ENCODE results near the gene PIN1. TPM values are rescaled to one million over a fixed set of nuclear protein-coding genes. Genes with fewer than 3 reads are reported as not detected.
A peak's percentile ranks its signal among the peaks of the same experiment; 100 is the strongest.
"Not testable (repeated sequence)": the region's sequence is repeated elsewhere in the genome, so short reads cannot be mapped to it uniquely, and the experiment has no call there.

Gene PIN1
- total RNA-seq, 1 experiment from 2014 or later: 61.4 TPM

GRCh38 chr19:9818734-9819595 is 16.2 kb upstream of the PIN1 start, which contains the start of gene FBXL12:
FBXL12 (minus strand) TSS chr19:9819079; CDS start chr19:9818813, 266 bp downstream.
- H3K27ac Mint-ChIP-seq (ENCODE audit: low read depth, unreplicated experiment): peak within 1 kb of the TSS; percentile 92
- no peaks in the 10 kb centered on the region for H3K9me3 Mint-ChIP-seq (ENCODE audit: unreplicated experiment)
- peak; percentile 100 for DNase-seq (ENCODE audit: unreplicated experiment)
- BruUV-seq (replicated peaks): no TSS peak
- CTCF ChIA-PET: interaction anchor here (0.6 to 1.3 kb wide), 2 partner anchors 22 to 23 kb away, joined by 3 read pairs; no protein-coding TSS in a partner anchor
- H3K4me3 Mint-ChIP-seq (ENCODE audit: unreplicated experiment): peak within 1 kb of the TSS; percentile 84
- no peaks in the 10 kb centered on the region for H3K27me3 Mint-ChIP-seq (ENCODE audit: insufficient read depth, unreplicated experiment)
- H3K36me3 Mint-ChIP-seq (ENCODE audit: insufficient read depth, unreplicated experiment): peaks cover 17% of the 10 kb centered on the region
- H3K4me1 Mint-ChIP-seq (ENCODE audit: insufficient read depth, unreplicated experiment): peaks cover 8% of the 10 kb centered on the region
- intact Hi-C loops (cut with micrococcal nuclease): loop anchor here (1.0 kb wide), 1 partner anchor 222 kb away; no protein-coding TSS in a partner anchor
- TF ChIP-seq CTCF (IDR thresholded peaks at IDR 0.05; ENCODE audit: unreplicated experiment): no peak
- POLR2A ChIA-PET: interaction anchor here (0.7 to 2.0 kb wide), 13 partner anchors 8 to 382 kb away, joined by 3 to 30 read pairs (median 4); partner anchors contain the start of genes PIN1, UBL5, ZNF561 and ZNF846

- CTCF ChIA-PET: interaction anchor here (1.3 kb wide), 1 partner anchor 23 kb away, joined by 3 read pairs; no protein-coding TSS in a partner anchor
- H3K9me3 Mint-ChIP-seq (ENCODE audit: unreplicated experiment): no peaks in the 10 kb centered on the region
- H3K4me3 Mint-ChIP-seq (ENCODE audit: unreplicated experiment): peak overlapping the region; percentile 84
- POLR2A ChIA-PET: interaction anchor here (0.8 to 2.0 kb wide), 8 partner anchors 8 to 198 kb away, joined by 3 to 30 read pairs (median 4); partner anchors contain the start of genes UBL5, ZNF561 and ZNF846
- intact Hi-C loops (cut with micrococcal nuclease): loop anchor here (1.0 kb wide), 1 partner anchor 222 kb away; no protein-coding TSS in a partner anchor
- no TSS peak for BruUV-seq (replicated peaks)
- H3K4me1 Mint-ChIP-seq (ENCODE audit: insufficient read depth, unreplicated experiment): peaks cover 8% of the 10 kb centered on the region
- no peak for DNase-seq (ENCODE audit: unreplicated experiment)
- peak overlapping the region; percentile 92 for H3K27ac Mint-ChIP-seq (ENCODE audit: low read depth, unreplicated experiment)
- H3K27me3 Mint-ChIP-seq (ENCODE audit: insufficient read depth, unreplicated experiment): no peaks in the 10 kb centered on the region
- TF ChIP-seq CTCF (IDR thresholded peaks at IDR 0.05; ENCODE audit: unreplicated experiment): no peak
- peaks cover 17% of the 10 kb centered on the region for H3K36me3 Mint-ChIP-seq (ENCODE audit: insufficient read depth, unreplicated experiment)
Measured at GRCh38 chr19:9819596-9819909, 15.6 kb upstream of the PIN1 start.

- DNase-seq (ENCODE audit: unreplicated experiment); POLR2A ChIA-PET; intact Hi-C loops (cut with micrococcal nuclease); H3K9me3 Mint-ChIP-seq (ENCODE audit: unreplicated experiment); H3K4me1 Mint-ChIP-seq (ENCODE audit: insufficient read depth, unreplicated experiment); CTCF ChIA-PET; H3K27me3 Mint-ChIP-seq (ENCODE audit: insufficient read depth, unreplicated experiment); BruUV-seq (replicated peaks); H3K27ac Mint-ChIP-seq (ENCODE audit: low read depth, unreplicated experiment): not testable (repeated sequence)
- H3K36me3 Mint-ChIP-seq (ENCODE audit: insufficient read depth, unreplicated experiment): peaks cover 16% of the 10 kb centered on the region
- peak overlapping the region; percentile 84 for H3K4me3 Mint-ChIP-seq (ENCODE audit: unreplicated experiment)
Measured at GRCh38 chr19:9820034-9820433, 15.1 kb upstream of the PIN1 start.

- Mint-ChIP-seq H3K27me3 (ENCODE audit: insufficient read depth, unreplicated experiment) (no peaks in the 10 kb centered on the region), H3K4me1 (ENCODE audit: insufficient read depth, unreplicated experiment) (peaks cover 6% of the 10 kb centered on the region), H3K36me3 (ENCODE audit: insufficient read depth, unreplicated experiment) (peaks cover 17% of the 10 kb centered on the region), H3K27ac (ENCODE audit: low read depth, unreplicated experiment) (no peak overlapping the region), H3K4me3 (ENCODE audit: unreplicated experiment) (no peak overlapping the region), H3K9me3 (ENCODE audit: unreplicated experiment) (no peaks in the 10 kb centered on the region)
- ChIA-PET POLR2A (no interaction called here), CTCF (no interaction called here)
- TF ChIP-seq CTCF (IDR thresholded peaks at IDR 0.05; ENCODE audit: unreplicated experiment): no peak
- intact Hi-C loops (cut with micrococcal nuclease): no loop called here
- no peak for DNase-seq (ENCODE audit: unreplicated experiment)
- BruUV-seq (replicated peaks): no TSS peak
Measured at GRCh38 chr19:9823816-9824215, 11.3 kb upstream of the PIN1 start.

All from MCF 10A (cell line).